AG04450 (cell line): ENCODE measurements around the gene SRGN. TPM values are rescaled to one million over a fixed set of nuclear protein-coding genes. Genes with fewer than 3 reads are reported as not detected.

ENCODE experiments used
- CTCF ChIA-PET: fragments of 300-600, 350-600 bp; formaldehyde crosslinking; extraction: SDS; loops from one replicate; lab custom pipeline; 2022; ENCODE audit warnings: antibody characterized with exemption, inconsistent platforms; lab: Charles Lee
- POLR2A ChIA-PET: fragments of 350-600 bp; formaldehyde crosslinking; extraction: SDS; loops from one replicate; lab custom pipeline; 2021; ENCODE audit warnings: antibody characterized with exemption, inconsistent platforms; lab: Yijun Ruan, JAX
- DNase-seq: peaks from one replicate; pipeline ENCODE4 v3.0.0-alpha.2; 2011; ENCODE audit warnings: low read depth, low spot score
- H3K27ac ChIP-seq: one replicate; pipeline ENCODE4 v1.5.1; 2012; ENCODE audit warnings: low read depth, low read length, control low read depth
- H3K27me3 ChIP-seq: one replicate; pipeline ENCODE4 v1.6.0; 2012; ENCODE audit warnings: low read length; ENCODE audit not compliant: control insufficient read depth, insufficient read depth
- H3K4me3 ChIP-seq: 2 replicates; pipeline ENCODE4 v1.5.1; 2011; ENCODE audit warnings: mild to moderate bottlenecking, low read depth, low read length, control low read depth
- H3K9me3 ChIP-seq: 2 replicates; pipeline ENCODE4 v1.5.1; 2012; ENCODE audit warnings: low read length; ENCODE audit not compliant: control insufficient read depth, insufficient read depth
- CTCF ChIP-seq: IDR thresholded peaks from 2 replicates; pipeline ENCODE4 v1.5.1; 2011; ENCODE audit warnings: low read depth, low read length, control low read depth, inconsistent platforms
- polyA plus RNA-seq: library from polyadenylated mRNA; depleted of rRNA; stranded (reverse); fragments of >200 nt; gene quantifications from 2 replicates; pipeline ENCODE4 v1.2.3, GENCODE V29; 2011

SRGN gene
- polyA plus RNA-seq, 1 experiment: 154 TPM

- CTCF ChIA-PET: no interaction called here
- no peak for DNase-seq
- no peak for TF ChIP-seq CTCF
- no peak overlapping the region for H3K27ac ChIP-seq
- no peaks in the 10 kb centered on the region for H3K9me3 ChIP-seq
- H3K27me3 ChIP-seq: no peaks in the 10 kb centered on the region
- POLR2A ChIA-PET: interaction anchor here (0.7 kb wide), 1 partner anchor 18 kb away, joined by 3 read pairs; no protein-coding TSS in a partner anchor
- no peak overlapping the region for H3K4me3 ChIP-seq
These were observed 43.4 kb upstream of the SRGN start for GRCh38 chr10:69044546-69044945.

DNA sequence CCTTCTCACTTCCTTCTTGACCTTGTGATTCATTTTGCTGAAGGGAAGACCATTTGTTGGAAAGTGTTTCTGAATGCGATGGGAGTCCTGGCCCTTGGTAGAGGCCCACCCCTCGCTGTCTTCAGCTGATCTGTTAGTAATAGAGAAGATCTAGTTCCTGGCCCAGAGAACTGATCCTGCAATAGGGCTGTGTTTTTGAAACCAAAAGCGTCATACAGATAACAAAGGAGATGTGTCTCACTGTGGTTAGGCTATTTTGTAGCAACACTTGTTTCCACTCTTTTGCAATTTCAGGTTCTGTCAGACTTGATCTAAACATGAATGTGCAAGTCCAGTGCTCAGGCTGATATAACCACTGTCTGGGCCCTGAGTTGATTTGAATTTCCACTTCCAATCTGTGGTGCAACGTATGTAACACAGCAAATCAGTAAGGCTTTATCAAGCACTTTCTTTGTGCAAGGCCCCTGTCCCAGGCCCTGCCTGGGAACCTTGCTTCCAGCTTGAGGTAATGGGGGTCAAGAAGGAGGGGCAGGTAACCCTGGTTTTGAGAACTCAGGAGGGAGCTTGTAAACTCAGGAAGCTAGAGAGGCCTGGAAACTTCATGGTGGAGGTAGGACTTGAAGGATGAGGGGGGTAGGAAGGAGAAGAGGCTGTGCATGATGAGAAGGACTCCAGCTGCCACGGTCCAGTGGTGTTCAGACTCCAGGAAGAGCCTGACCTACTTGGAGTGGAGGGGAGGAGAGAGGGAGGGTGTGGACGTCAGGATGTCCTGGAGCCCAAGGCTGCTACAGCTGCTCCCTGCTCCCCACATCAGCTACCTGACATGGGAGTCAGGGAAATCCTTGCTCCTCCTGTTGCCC is 42.2 kb upstream of the SRGN start:
- Histone ChIP-seq H3K27me3 (no peaks in the 10 kb centered on the region), H3K27ac (no peak overlapping the region), H3K9me3 (no peaks in the 10 kb centered on the region), H3K4me3 (no peak overlapping the region)
- no peak for TF ChIP-seq CTCF
- DNase-seq: no peak
- ChIA-PET CTCF (no interaction called here), POLR2A (interaction anchor here (0.8 kb wide), 1 partner anchor 19 kb away, joined by 4 read pairs; no protein-coding TSS in a partner anchor)

GRCh38 chr10:69047111-69047832 is 40.6 kb upstream of the SRGN start:
- no peak overlapping the region for H3K27ac ChIP-seq
- H3K4me3 ChIP-seq: no peak overlapping the region
- no peak for DNase-seq
- ChIA-PET CTCF (no interaction called here), POLR2A (no interaction called here)
- H3K27me3 ChIP-seq: no peaks in the 10 kb centered on the region
- no peak for TF ChIP-seq CTCF
- no peaks in the 10 kb centered on the region for H3K9me3 ChIP-seq

GRCh38 chr10:69048103-69048502 is 39.8 kb upstream of the SRGN start:
- TF ChIP-seq CTCF: no peak
- DNase-seq: no peak
- H3K9me3 ChIP-seq: no peaks in the 10 kb centered on the region
- ChIA-PET CTCF (no interaction called here), POLR2A (no interaction called here)
- H3K27ac ChIP-seq: peak overlapping the region; percentile 31
- no peaks in the 10 kb centered on the region for H3K27me3 ChIP-seq
- H3K4me3 ChIP-seq: no peak overlapping the region

DNA sequence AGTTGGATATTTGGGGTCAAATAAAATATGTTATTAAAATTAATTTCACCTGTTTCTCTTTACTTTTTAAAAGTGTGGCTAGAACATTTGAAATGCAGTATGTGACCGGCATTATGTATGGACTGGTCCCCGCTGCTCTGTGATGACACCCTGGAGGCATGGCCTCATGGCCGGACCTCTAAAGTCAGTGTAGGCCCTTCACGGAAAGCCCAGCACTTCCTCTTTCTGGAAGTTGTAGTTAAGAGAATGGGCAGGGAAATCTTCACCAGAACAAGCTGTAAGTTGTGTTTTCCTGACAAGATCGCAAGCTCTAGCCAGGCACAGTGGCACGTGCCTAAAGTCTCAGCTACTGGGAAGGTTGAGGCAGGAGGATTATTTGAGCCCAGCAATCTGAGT is 38.3 kb upstream of the SRGN start:
- Histone ChIP-seq H3K27me3 (no peaks in the 10 kb centered on the region), H3K9me3 (no peaks in the 10 kb centered on the region), H3K27ac (no peak overlapping the region), H3K4me3 (no peak overlapping the region)
- DNase-seq: no peak
- ChIA-PET POLR2A (interaction anchor here (0.6 kb wide), 1 partner anchor 30 kb away, joined by 6 read pairs; no protein-coding TSS in a partner anchor), CTCF (no interaction called here)
- no peak for TF ChIP-seq CTCF
